ENCODE data around the gene CIB1. TPM values are rescaled to one million over a fixed set of nuclear protein-coding genes. Genes with fewer than 3 reads are reported as not detected.

Gene CIB1
- total RNA-seq, 1 experiment from 2014 or later, result 23.0 TPM

- H3K23ac ChIP-seq (ENCODE audit: insufficient read length, low read depth, low read length), result no peak overlapping the region
- H3K27me3 Mint-ChIP-seq (ENCODE audit: low read depth), result no peaks in the 10 kb centered on the region
- no peak overlapping the region for H3T11ph ChIP-seq (ENCODE audit: low read length)
- H3K79me1 ChIP-seq (ENCODE audit: insufficient read depth, low read depth, low read length, poor library complexity, severe bottlenecking), result no peaks in the 10 kb centered on the region
- H3K9me3 Mint-ChIP-seq, result no peaks in the 10 kb centered on the region
- no peaks in the 10 kb centered on the region for H3K79me2 ChIP-seq (ENCODE audit: insufficient read depth, low read length)
- no peak overlapping the region for H3K4ac ChIP-seq (ENCODE audit: low read depth, low read length)
- no peaks in the 10 kb centered on the region for H3K23me2 ChIP-seq (ENCODE audit: insufficient read length, low read depth, low read length, poor library complexity, severe bottlenecking)
- H3K4me3 Mint-ChIP-seq, result no peak overlapping the region
- H2BK12ac ChIP-seq (ENCODE audit: insufficient read length, low read depth, low read length), result no peak overlapping the region
- no peak overlapping the region for H3K9ac ChIP-seq (ENCODE audit: extremely low read depth, insufficient read length, low read length)
- H3K4me1 Mint-ChIP-seq, result peaks cover 4 to 9% of the 10 kb centered on the region in 2 experiments; a peak in 3 of 4 replicates
- no peaks in the 10 kb centered on the region for H3K4me1 ChIP-seq (ENCODE audit: insufficient read depth, low read length)
- WGBS (ENCODE audit: extremely low coverage, insufficient read length, low lambda C conversion rate), result no CpG with 5 or more reads among the region's 2 CpGs
- H4K91ac ChIP-seq (ENCODE audit: insufficient read length, low read depth, low read length), result no peak overlapping the region
- H2AK5ac ChIP-seq (ENCODE audit: insufficient read length, low read length), result no peak overlapping the region
- H3K18ac ChIP-seq (ENCODE audit: insufficient read length, low read depth, low read length), result no peak overlapping the region
- H4K5ac ChIP-seq (ENCODE audit: insufficient read length, low read depth, low read length), result no peak overlapping the region
- H2BK20ac ChIP-seq (ENCODE audit: low read depth, low read length, poor library complexity, severe bottlenecking), result no peak overlapping the region
- no peak overlapping the region for H2AFZ ChIP-seq (ENCODE audit: low read length)
- H3K4me2 ChIP-seq (ENCODE audit: insufficient read depth, insufficient read length, low read length), result no peak overlapping the region
- H4K20me1 ChIP-seq (ENCODE audit: control insufficient read depth, insufficient read depth, insufficient read length), result no peaks in the 10 kb centered on the region
- no peak for TF ChIP-seq CTCF (conservative IDR thresholded peaks at IDR 0.05)
- H2BK5ac ChIP-seq (ENCODE audit: insufficient read length, low read length), result no peak overlapping the region
- no peak overlapping the region for H2BK15ac ChIP-seq (ENCODE audit: low read depth, low read length)
- no peak for DNase-seq
- no peaks in the 10 kb centered on the region for H3K27me3 ChIP-seq (ENCODE audit: insufficient read depth, low read length)
- no peaks in the 10 kb centered on the region for H3K9me3 ChIP-seq (ENCODE audit: control insufficient read depth, low read depth, low read length)
- no peak overlapping the region for H3K14ac ChIP-seq (ENCODE audit: insufficient read depth, low read length)
- no peak overlapping the region; a peak in 1 of 7 replicates for H3K27ac Mint-ChIP-seq
- no peak overlapping the region for H4K8ac ChIP-seq (replicated peaks; ENCODE audit: insufficient read length, low read depth, low read length)
- H3K36me3 Mint-ChIP-seq (ENCODE audit: insufficient read depth in 1 of 3, low read depth in 3 of 3), result peaks cover 19 to 41% (median 37%) of the 10 kb centered on the region in 3 experiments; a peak in 6 of 7 replicates
- H2BK120ac ChIP-seq (ENCODE audit: low read depth, low read length, poor library complexity, severe bottlenecking), result no peak overlapping the region
- no peak overlapping the region for H3K27ac ChIP-seq (ENCODE audit: insufficient read length, low read depth, low read length)
- H3K56ac ChIP-seq (ENCODE audit: insufficient read length, low read depth, low read length), result no peak overlapping the region
These were observed 11.2 kb downstream of the CIB1 start for GRCh38 chr15:90222547-90222946.

Data from H9 (cell line).